ENCODE results near the gene DCUN1D3.
"Not testable (repeated sequence)": the region's sequence is repeated elsewhere in the genome, so short reads cannot be mapped to it uniquely, and the experiment has no call there.

Gene DCUN1D3, protein sequence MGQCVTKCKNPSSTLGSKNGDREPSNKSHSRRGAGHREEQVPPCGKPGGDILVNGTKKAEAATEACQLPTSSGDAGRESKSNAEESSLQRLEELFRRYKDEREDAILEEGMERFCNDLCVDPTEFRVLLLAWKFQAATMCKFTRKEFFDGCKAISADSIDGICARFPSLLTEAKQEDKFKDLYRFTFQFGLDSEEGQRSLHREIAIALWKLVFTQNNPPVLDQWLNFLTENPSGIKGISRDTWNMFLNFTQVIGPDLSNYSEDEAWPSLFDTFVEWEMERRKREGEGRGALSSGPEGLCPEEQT

DNA sequence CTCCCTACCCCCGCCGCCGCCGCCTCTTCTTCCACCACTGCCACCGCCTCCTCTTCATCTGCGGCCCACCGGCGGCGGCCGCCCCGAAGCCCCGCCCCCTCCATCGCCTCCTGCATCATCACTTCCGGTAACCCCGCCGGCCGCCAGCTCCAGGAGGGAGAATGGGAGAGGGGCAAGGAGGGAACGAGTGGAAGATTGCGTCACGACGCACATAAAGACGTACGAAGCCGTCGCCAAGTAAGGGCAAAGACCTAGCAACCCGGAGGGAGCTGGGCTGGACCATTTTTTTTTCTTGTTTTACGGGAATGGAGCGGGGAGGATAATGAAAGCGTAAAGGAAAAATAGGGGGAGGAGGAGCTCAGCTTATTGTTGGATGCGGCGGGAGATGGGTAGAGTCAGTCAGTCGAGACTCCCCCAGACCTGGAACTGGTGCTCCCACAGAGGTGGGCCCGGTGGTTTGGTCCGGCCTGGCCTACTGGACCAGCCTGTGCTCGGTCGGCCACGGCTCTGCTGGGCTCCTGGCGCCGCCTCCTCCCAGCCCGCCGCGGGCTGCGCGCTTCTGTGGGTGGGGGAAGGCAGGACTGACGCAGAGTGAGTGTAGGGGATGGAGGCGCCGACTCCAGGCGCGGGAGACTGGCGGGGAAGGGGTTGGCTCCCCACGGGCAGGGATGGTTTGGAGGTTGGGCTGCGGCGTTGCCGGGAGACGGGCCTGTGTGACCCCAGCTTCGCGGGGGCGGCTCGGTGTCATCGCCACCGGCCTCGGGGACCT is at the start of gene DCUN1D3, which contains the start of gene LYRM1:
TSS of gene DCUN1D3 (minus strand) at position 60 of the 769 bp plus-strand sequence. CDS start 37,820 bp downstream, outside the sequence.
TSS of gene LYRM1 (plus strand) at position 473 of the 769 bp plus-strand sequence. CDS start 14,785 bp downstream, outside the sequence.
- peak; percentile 100 for DNase-seq (ENCODE audit: low read depth in 2 of 2)
- H3K4me3 ChIP-seq (replicated peaks in 1 of 2; ENCODE audit: low read depth in 2 of 2, low read length in 2 of 2) = peak within 1 kb of the TSS; percentile 93 to 98
- TF ChIP-seq, protein P1, sequence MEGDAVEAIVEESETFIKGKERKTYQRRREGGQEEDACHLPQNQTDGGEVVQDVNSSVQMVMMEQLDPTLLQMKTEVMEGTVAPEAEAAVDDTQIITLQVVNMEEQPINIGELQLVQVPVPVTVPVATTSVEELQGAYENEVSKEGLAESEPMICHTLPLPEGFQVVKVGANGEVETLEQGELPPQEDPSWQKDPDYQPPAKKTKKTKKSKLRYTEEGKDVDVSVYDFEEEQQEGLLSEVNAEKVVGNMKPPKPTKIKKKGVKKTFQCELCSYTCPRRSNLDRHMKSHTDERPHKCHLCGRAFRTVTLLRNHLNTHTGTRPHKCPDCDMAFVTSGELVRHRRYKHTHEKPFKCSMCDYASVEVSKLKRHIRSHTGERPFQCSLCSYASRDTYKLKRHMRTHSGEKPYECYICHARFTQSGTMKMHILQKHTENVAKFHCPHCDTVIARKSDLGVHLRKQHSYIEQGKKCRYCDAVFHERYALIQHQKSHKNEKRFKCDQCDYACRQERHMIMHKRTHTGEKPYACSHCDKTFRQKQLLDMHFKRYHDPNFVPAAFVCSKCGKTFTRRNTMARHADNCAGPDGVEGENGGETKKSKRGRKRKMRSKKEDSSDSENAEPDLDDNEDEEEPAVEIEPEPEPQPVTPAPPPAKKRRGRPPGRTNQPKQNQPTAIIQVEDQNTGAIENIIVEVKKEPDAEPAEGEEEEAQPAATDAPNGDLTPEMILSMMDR (IDR thresholded peaks at IDR 0.05; ENCODE audit: low read depth, low read length) = no peak

GRCh38 chr16:20949660-20950059 is 49.5 kb upstream of the DCUN1D3 start:
- H3K4me3 ChIP-seq (replicated peaks in 1 of 2; ENCODE audit: low read depth in 2 of 2, low read length in 2 of 2) = no peak overlapping the region
- TF ChIP-seq, protein P1 (IDR thresholded peaks at IDR 0.05; ENCODE audit: low read depth, low read length) = no peak
- DNase-seq (ENCODE audit: low read depth in 2 of 2) = no peak

DNA sequence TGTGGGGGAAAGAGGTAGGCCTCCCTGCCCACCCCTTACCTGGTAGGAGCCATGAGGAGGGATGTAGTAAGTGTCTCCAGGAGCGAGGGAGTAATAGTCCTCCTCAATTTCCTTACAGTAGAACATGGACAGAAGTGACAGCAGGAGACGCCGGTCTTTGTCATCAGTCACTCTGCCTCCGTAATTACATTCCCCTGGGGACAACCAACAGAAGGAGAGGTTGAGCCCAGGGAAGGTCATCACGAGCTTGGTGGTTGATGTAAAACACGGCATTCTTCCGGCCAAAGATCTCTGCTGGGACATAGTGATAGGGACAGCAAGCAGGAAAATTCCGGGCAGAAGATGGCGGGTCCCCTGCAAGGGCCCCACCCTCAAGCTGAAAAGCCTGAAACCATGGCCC is 48.3 kb upstream of the DCUN1D3 start:
- TF ChIP-seq, protein P1 (IDR thresholded peaks at IDR 0.05; ENCODE audit: low read depth, low read length) = no peak
- no peak overlapping the region for H3K4me3 ChIP-seq (replicated peaks in 1 of 2; ENCODE audit: low read depth in 2 of 2, low read length in 2 of 2)
- DNase-seq (ENCODE audit: low read depth in 2 of 2) = no peak

DNA sequence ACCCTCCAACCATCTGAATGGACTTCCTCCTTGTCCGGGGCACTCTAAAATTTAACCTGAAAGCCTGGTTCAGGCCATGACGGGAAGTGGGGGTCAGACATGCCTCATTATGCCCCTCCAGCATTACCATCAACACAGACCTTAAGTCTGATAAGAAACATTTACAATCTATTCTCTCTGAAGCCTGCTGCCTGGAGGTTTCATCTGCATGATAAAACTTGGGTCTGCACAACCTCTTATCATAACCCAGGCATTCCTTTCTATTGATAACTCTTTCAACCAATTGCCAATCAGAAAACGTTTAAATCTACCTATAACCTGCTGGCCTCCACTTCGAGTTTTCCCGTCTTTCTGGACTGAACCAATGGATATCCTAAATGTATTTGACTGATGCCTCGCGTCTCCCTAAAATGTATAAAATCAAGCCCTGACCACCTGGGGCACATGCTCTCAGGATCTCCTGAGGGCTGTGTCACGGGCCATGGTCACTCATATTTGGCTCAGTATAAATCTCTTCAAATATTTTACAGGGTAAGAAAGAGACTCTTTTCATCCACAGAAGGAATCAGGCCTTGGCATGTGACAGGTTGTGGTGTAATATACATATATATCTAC is 46.0 kb upstream of the DCUN1D3 start:
- TF ChIP-seq, protein P1 (IDR thresholded peaks at IDR 0.05; ENCODE audit: low read depth, low read length) = no peak
- no peak overlapping the region for H3K4me3 ChIP-seq (replicated peaks in 1 of 2; ENCODE audit: low read depth in 2 of 2, low read length in 2 of 2)
- DNase-seq (ENCODE audit: low read depth in 2 of 2) = no peak

GRCh38 chr16:20945575-20945875 is 45.4 kb upstream of the DCUN1D3 start:
- not testable (repeated sequence) for DNase-seq (ENCODE audit: low read depth in 2 of 2); H3K4me3 ChIP-seq (replicated peaks in 1 of 2; ENCODE audit: low read depth in 2 of 2, low read length in 2 of 2)

DNA sequence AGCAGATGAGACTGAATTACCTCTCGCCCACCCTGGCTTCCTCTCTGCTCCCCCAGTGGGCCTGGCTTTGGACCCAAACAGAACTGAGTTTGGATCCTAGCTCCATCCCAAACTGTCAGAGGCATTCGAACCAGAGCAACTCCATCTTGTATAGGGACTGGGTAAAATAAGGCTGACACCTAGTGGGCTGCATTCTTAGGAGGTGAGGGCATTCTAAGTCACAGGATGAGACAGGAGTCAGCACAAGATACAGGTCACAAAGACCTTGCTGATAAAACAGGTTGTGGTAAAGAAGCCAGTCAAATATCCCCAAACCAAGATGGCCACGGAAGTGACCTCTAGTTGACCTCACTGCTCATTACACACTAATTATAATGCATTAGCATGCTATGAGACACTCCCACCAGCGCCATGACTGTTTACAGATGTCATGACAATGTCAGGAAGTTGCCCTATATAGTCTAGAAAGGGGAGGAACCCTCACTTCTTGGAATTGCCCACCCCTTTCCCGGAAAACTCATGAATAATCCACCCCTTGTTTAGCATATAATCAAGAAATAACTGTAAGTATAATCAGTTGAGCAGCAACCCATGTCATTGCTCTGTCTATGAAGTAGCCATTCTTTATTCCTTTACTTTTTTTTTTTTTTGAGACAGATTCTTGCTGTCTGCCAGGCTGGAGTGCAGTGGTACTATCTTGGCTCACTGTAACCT is 44.9 kb upstream of the DCUN1D3 start:
- H3K4me3 ChIP-seq (replicated peaks in 1 of 2; ENCODE audit: low read depth in 2 of 2, low read length in 2 of 2) = no peak overlapping the region
- TF ChIP-seq, protein P1 (IDR thresholded peaks at IDR 0.05; ENCODE audit: low read depth, low read length) = no peak
- DNase-seq (ENCODE audit: low read depth in 2 of 2) = peak; percentile 27 to 32

All from cardiac fibroblast (primary cell).